GM19395 (cell line): ENCODE data around the gene SARNP.

ENCODE experiments used
- ATAC-seq: cut with Tn5 transposase; IDR thresholded peaks from one replicate; pipeline ENCODE4 v1.9.1; 2021; ENCODE audit warnings: mild to moderate bottlenecking, moderate library complexity; ENCODE audit not compliant: unreplicated experiment

The SARNP gene

GRCh38 chr12:55712700-55713415, 104.7 kb downstream of the SARNP start:
- ATAC-seq: no peak

DNA sequence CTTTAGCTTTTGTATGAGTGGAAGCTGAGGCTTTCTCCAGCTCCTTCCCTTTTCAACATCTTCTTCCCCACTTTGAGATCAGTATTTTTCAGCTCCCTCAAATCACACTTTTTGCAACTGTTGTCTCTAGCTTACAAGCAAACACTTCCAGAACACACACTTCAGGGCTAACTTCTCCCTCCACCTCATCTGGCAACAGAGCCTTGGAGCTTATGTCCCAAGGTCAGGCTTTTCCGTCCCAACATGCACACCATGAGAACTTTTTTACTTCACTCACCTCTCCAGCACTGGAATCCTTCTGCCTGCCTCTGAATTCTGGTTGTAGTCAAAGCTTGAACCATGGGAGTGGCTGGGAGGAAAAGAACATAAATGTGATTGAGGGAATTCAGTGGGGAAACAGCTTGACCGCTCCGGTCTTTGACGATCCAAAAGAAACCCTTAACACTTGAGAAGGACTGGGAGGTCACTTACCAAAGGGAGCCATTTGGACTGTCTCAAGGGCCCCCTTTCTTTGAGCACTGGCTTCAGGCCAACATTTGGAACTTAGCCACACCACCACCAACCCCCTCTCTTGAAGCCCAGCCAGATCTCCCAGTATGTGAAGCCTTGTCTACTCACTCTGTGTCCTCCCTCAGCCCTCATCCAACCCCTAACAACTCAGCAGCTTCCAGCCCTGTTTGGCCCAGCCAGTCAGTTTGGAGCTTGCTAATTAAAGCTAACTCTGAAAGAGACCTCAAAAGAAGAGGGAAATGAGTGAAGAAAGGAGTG, 105.6 kb downstream of the SARNP start:
- ATAC-seq: no peak

DNA sequence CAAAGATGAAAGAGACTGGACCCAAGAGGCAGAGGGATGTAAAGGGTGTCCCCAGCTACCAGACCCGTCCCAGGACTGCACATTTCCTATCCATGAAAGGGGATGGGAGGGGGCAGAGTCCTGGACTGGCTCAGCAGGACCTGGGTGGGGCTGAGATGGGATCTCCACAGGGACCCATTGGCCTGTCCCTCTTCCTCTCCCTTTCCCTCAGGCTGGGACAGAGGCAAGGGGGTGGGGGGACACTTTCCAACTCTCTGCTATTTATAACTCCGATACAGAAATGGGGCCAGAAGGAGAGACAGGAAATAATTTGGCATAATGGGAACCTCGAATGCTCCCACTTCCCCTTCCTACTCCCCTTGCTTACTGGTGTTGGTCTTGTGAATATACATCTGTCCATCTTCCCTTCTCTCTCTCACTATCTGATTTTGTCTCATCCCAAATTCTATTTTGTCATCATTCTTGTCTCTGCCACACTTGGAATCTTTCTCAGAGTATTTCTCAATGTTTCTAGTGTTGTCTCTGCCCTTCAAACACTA, 108.8 kb downstream of the SARNP start:
- ATAC-seq: no peak

- ATAC-seq: peak; percentile 57
Observed at GRCh38 chr12:55707841-55708694, 109.5 kb downstream of the SARNP start, which contains the start of gene ITGA7. ITGA7 (minus strand) TSS chr12:55707904; CDS start chr12:55707682, 222 bp downstream.
